CD4-positive, alpha-beta T cell treated with Interleukin-4 for 1 hour (primary cell): ENCODE results near the gene CHRNB1.
"Not testable (repeated sequence)": the region's sequence is repeated elsewhere in the genome, so short reads cannot be mapped to it uniquely, and the experiment has no call there.

ENCODE experiments used
- DNase-seq, 2 donors: peaks; one replicate each; pipeline ENCODE4 v3.0.0-alpha.2; 2020 to 2022

CHRNB1 gene

DNA sequence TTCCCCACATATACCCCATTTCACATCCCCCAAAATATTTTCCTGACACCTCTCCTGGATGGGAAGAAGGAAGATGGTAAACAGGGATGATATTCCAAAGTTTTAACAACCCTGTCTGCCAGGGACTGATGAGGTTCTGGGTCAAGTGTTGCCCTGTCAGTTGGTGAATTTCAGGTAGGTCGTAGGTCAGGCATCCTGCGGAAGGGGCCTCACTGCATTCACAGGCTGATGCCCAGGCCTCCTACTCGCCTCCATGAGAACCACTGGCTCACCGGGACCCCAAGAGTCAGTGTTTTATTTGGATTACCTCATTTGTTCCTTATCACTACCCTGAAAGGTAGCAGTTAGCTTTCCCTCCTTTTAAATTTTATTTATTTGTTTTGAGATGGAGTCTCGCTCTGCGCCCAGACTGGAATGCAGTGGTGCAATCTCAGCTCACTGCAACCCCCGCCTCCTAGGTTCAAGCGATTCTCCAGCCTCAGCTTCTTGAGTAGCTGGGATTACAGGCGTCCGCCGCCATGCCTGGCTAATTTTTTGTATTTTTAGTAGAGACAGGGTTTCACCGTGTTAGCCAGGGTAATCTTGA, 24.0 kb downstream of the CHRNB1 start:
- DNase-seq: no peak

- not testable (repeated sequence) for DNase-seq
Observed at GRCh38 chr17:7469843-7470242, 25.0 kb downstream of the CHRNB1 start.

DNA sequence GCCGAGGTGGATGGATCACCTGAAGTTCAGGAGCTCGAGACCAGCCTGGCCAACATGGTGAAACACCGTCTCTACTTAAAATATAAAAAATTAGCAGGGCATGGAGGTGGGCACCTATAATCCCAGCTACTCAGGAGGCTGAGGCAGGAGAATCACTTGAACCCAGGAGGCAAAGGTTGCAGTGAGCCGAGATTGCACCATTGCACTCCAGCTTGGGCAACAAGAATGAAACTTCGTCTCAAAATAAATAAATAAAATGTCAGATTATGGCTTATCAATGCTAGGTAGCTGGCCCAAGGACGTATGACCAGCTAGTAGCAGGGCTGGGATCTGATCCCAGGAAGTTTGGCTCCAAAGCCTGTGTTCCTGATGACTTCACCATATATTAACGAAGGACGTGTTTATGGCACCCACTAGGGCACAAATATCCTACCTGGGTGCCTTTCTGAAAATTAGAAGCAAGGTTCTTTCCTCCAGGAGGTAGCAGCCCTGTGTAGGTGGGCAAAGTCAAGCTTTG, 25.7 kb downstream of the CHRNB1 start:
- DNase-seq: not testable (repeated sequence)

GRCh38 chr17:7471729-7472128, 26.9 kb downstream of the CHRNB1 start:
- DNase-seq: no peak

GRCh38 chr17:7474767-7475166, 29.9 kb downstream of the CHRNB1 start:
- not testable (repeated sequence) for DNase-seq

GRCh38 chr17:7475764-7476422, 31.0 kb downstream of the CHRNB1 start:
- DNase-seq: peak in 1 of 2 donors; percentile 57

- no peak for DNase-seq
Observed at GRCh38 chr17:7476494-7476893, 31.6 kb downstream of the CHRNB1 start.

GRCh38 chr17:7476951-7477350, 32.1 kb downstream of the CHRNB1 start:
- DNase-seq: no peak

GRCh38 chr17:7477392-7478275, 32.8 kb downstream of the CHRNB1 start:
- peak; percentile 35 to 67 for DNase-seq

DNA sequence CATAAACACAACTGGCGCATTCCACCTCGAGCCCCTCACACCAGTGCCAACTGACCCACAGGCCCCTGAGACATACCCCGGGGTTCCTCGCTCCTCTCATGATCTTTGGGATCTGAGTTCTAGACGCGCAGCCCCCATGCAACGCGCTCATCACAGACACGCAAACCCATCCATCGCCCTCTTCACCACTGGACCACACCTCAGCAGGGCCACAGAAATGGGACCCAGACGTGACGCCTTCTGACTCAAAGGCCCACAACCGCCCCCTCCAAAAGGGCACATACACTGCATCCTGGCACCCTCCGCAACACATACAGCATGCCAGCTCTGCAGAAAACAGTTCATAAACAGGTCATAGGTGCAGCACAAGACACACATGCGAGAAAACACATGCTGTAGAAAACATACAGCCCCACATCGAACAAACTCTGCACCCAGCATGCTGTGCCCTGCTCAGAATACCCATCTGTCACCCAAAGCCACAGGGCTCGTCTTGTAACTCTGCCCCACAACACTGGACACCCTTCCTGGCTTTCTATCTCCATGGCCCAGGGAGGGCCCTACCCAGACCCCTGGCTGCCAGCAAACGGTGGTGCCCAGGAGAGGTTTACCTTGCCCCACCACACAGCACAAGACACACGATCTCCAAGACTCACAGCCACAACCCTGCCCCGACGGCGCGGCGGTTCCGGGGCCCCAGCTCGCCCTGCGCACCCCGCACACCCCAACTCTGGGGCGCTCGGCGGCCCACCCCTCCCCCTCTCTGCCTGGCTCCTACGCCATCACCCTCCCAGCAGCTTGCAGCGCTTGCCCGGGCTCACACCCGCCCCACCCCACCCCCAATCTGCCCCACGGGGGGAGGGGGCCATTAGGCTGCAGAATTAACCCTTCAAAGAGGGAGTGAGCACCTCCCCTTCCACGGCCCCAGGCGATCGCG, 33.7 kb downstream of the CHRNB1 start:
- peak; percentile 82 to 83 for DNase-seq

DNA sequence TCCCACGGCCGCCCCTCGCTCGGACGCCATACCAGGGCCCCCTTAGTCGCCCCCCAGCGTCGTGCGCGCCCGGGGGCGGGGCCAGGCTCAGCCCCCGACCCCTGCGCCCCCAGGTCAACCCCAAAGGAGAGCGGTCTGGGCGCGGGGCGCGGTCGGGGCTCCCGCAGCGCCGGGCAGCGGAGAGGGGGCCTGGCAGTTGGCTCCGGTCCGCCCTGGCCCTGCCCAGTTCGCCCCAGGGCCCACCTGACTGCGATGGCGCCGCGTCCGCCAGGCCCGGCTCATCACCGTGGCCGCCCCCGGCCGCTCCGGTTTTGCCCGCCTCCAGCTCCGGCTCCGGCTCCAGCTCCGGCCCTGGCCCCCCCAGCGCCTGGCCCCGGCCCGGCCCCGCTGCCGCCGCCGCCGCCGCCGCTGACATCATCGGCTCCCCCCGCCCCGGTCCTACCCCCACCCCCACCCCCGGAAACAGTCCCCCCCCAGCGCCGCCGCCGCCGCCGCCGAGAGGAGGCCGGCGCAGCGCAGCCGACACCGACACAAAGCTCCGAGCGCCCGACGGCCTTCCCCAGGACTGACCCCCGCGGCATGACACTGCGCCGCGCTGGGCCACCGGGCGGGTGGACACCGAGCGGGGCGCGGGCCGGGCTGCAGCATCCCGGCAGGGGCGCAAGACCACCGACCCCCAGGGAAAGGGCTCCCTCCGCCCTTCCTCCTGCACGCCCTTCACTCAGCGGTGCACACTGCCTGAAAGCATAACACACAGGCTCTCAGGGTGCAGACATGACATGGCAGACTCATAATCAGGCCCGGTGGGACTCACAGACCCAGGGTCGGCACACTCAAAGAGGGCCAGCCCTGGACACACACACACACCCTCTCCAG, 34.6 kb downstream of the CHRNB1 start, which contains the start of gene ZBTB4:
ZBTB4 (minus strand) TSS at position 419 of the 876 bp plus-strand sequence. CDS start 12,830 bp downstream, outside the sequence.
- peak; percentile 71 to 77 for DNase-seq

DNA sequence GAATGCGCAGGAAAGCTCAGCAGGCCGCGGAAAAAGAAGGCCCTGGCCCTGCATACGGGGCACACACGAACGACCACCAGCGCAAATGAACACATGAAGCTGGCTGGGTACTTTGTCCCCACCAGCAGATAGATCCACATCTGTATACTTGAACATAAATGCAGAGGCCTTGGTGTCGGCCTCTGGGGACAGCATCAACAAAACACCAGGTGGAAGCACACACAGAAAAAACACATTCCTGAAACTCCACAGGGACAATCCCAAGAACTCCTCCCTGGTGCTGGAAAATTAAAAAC, 35.2 kb downstream of the CHRNB1 start:
- no peak for DNase-seq

DNA sequence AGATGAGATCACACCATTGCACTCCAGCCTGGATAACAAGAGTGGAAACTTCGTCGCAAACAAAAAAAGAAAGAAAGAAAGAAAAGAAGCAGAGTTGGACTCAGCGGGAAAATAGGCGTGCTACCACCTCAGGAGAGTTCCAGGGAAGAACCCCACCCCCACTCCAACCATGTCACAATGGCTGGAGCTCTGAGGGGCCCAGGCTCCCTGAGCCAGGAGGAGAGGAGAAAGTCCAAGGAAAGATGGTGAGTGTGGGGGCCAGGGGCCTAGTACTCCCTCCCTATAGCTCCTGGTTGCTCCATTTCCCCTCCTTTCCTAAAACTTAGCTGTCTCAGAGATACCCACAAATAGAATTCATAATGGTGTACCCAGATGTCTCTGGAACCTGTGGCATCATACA, 36.4 kb downstream of the CHRNB1 start, which contains the start of gene SLC35G6:
SLC35G6 (plus strand) TSS at position 172 of the 400 bp plus-strand sequence; CDS start at position 243, 71 bp downstream.
- DNase-seq: not testable (repeated sequence)

- not testable (repeated sequence) for DNase-seq
Observed at GRCh38 chr17:7481842-7482741, 37.2 kb downstream of the CHRNB1 start.

- not testable (repeated sequence) for DNase-seq
Observed at GRCh38 chr17:7482742-7483088, 37.9 kb downstream of the CHRNB1 start.

DNA sequence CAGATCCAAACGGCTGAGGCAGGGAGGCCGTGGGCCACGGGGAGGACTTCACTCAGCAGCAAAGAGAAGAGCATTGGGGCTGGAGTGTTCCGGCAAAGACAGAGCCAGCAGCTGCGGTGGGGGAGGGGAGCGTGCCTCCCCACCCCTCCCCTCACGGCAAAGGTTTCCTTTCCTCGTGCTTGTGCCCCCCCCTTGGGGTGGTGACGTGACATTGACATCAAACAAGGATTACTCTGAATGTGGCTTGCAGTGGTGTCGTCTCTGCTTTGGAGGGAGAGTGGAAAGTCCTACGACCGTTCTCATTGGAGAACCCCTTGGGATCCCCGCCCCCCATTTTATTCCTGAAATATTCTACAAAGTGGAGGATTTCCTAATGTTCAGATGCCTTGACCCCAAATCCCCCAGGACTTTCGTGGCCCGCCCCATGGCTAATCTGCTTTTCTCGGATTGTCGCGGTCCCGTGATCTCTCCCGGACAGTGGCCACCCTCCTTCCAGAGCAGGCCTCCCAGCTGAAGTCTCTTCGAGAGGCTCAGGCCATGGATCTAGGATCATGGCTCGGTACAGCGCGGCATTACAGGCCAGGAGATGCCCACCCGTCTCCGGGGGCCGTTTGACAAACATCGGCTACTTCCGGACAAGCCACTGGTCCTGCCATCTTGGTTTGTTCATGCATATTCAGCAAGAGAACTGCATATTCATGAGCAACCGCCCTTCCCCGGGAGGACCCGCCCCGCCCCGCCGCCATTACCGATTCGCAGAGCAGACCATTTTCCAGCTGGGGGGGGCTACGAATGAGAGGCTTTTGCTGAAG, 38.6 kb downstream of the CHRNB1 start:
- DNase-seq: peak; percentile 96

DNA sequence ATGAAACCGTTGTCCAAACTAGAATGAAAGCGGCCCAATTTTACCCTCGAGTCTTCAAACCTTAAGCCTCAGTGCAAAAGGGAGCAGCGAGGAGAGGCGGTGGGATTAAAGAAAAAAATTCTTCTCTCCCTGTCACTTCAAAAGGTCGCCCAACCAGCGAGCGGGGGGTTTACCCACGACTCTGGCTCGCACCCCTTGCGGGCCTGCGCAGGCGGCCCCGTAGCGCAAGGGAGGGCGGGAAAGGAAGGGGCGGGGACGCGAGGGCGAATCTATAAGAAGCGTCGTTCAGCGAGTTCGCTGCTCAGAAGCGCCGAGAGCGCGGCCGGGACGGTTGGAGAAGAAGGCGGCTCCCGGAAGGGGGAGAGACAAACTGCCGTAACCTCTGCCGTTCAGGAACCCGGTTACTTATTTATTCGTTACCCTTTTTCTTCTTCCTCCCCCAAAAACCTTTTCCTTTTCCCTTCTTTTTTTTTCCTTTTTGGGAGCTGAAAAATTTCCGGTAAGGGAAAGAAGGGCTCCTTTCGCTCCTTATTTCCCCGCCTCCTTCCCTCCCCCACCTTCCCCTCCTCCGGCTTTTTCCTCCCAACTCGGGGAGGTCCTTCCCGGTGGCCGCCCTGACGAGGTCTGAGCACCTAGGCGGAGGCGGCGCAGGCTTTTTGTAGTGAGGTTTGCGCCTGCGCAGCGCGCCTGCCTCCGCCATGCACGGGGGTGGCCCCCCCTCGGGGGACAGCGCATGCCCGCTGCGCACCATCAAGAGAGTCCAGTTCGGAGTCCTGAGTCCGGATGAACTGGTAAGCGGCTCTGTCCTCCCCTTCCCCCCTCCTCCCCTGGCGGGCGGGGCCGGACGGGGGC, 39.4 kb downstream of the CHRNB1 start, which contains the start of gene POLR2A:
POLR2A (plus strand) TSS at position 300 of the 852 bp plus-strand sequence.
- peak; percentile 98 to 99 for DNase-seq

- no peak for DNase-seq
Observed at GRCh38 chr17:7484919-7485377, 40.1 kb downstream of the CHRNB1 start.
